ENCODE measurements around the gene C3orf85. TPM values are rescaled to one million over a fixed set of nuclear protein-coding genes. Genes with fewer than 3 reads are reported as not detected.

Gene C3orf85
- total RNA-seq, 4 donors from 2014 or later = not detected

DNA sequence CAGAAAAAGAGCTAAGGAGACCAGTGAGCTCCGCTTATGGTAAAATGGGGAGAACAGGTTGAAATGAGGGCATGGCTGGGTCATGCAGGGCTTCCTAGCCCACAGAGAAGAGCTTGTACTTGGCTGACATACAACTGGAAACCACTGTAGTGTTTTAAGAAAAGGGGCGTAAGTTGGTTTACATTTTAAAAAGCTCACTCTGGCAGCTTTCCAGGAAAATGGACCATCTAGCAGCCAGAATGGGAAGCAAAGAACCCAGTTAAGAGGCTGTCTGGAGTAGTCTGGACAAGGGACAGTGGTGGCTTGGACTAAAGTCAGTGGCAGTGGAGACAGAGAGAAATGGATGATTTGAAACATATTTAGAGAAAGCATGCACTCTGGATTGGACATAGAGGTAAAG, 20.5 kb upstream of the C3orf85 start:
- no peak overlapping the region for H3K4me3 ChIP-seq
- 55 to 70% methylated on average over 2 of the region's 2 CpGs for WGBS, 2 donors
- no peak for TF ChIP-seq POLR2A (IDR thresholded peaks at IDR 0.05)
- TF ChIP-seq, protein P1, sequence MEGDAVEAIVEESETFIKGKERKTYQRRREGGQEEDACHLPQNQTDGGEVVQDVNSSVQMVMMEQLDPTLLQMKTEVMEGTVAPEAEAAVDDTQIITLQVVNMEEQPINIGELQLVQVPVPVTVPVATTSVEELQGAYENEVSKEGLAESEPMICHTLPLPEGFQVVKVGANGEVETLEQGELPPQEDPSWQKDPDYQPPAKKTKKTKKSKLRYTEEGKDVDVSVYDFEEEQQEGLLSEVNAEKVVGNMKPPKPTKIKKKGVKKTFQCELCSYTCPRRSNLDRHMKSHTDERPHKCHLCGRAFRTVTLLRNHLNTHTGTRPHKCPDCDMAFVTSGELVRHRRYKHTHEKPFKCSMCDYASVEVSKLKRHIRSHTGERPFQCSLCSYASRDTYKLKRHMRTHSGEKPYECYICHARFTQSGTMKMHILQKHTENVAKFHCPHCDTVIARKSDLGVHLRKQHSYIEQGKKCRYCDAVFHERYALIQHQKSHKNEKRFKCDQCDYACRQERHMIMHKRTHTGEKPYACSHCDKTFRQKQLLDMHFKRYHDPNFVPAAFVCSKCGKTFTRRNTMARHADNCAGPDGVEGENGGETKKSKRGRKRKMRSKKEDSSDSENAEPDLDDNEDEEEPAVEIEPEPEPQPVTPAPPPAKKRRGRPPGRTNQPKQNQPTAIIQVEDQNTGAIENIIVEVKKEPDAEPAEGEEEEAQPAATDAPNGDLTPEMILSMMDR (IDR thresholded peaks at IDR 0.05) = no peak
- intact Hi-C loops (cut with DNase I) = no loop called here
- DNase-seq = no peak
- H3K36me3 ChIP-seq = no peaks in the 10 kb centered on the region
- H3K9me3 ChIP-seq = no peaks in the 10 kb centered on the region
- no peaks in the 10 kb centered on the region for H3K27me3 ChIP-seq
- H3K27ac ChIP-seq = no peak overlapping the region
- no peaks in the 10 kb centered on the region for H3K4me1 ChIP-seq

- Histone ChIP-seq H3K4me1 (no peaks in the 10 kb centered on the region), H3K9me3 (no peaks in the 10 kb centered on the region), H3K27me3 (no peaks in the 10 kb centered on the region), H3K36me3 (no peaks in the 10 kb centered on the region), H3K27ac (no peak within 1 kb of the TSS), H3K4me3 (no peak within 1 kb of the TSS)
- WGBS, 2 donors = 84 to 94% methylated on average over 27 to 34 of the region's 38 CpGs
- TF ChIP-seq, protein P1 (IDR thresholded peaks at IDR 0.05) = no peak
- TF ChIP-seq POLR2A (IDR thresholded peaks at IDR 0.05) = no peak
- no peak for DNase-seq
- intact Hi-C loops (cut with DNase I) = no loop called here
Measured at GRCh38 chr3:109117939-109118338, 18.6 kb upstream of the C3orf85 start, which contains the start of gene MORC1. MORC1 (minus strand) TSS chr3:109118134; CDS start chr3:109118059, 75 bp downstream.

GRCh38 chr3:109118584-109118983, 17.9 kb upstream of the C3orf85 start:
- no peak overlapping the region for H3K27ac ChIP-seq
- H3K9me3 ChIP-seq = no peaks in the 10 kb centered on the region
- intact Hi-C loops (cut with DNase I) = no loop called here
- H3K36me3 ChIP-seq = no peaks in the 10 kb centered on the region
- no peaks in the 10 kb centered on the region for H3K4me1 ChIP-seq
- no peak overlapping the region for H3K4me3 ChIP-seq
- TF ChIP-seq, protein P1 (IDR thresholded peaks at IDR 0.05) = no peak
- TF ChIP-seq POLR2A (IDR thresholded peaks at IDR 0.05) = no peak
- 88 to 92% methylated on average over 6 to 7 of the region's 7 CpGs for WGBS, 2 donors
- no peak for DNase-seq
- H3K27me3 ChIP-seq = no peaks in the 10 kb centered on the region

DNA sequence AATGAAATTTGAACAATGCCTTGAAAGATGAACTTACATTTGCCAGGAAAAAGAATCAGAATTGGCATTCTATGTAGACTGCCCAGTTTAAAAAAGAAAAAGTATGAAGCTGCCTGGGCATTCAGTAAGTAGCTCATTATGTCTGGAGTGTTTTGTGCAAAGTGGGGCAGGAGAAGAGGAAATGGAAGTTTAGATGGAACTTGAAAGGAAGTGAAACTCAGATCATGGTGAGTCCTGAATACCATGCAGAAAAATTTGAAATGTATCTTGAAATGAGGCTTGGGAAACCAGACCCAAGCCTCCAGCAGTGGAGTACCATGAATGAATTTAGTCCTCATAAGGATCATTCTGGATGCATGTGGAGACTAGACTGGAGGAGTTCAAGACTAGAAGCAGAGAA, 13.8 kb upstream of the C3orf85 start:
- no peaks in the 10 kb centered on the region for H3K36me3 ChIP-seq
- TF ChIP-seq, protein P1 (IDR thresholded peaks at IDR 0.05) = no peak
- no peak for TF ChIP-seq POLR2A (IDR thresholded peaks at IDR 0.05)
- no peaks in the 10 kb centered on the region for H3K4me1 ChIP-seq
- intact Hi-C loops (cut with DNase I) = no loop called here
- H3K27ac ChIP-seq = no peak overlapping the region
- DNase-seq = no peak
- H3K4me3 ChIP-seq = no peak overlapping the region
- no peaks in the 10 kb centered on the region for H3K9me3 ChIP-seq
- no peaks in the 10 kb centered on the region for H3K27me3 ChIP-seq

DNA sequence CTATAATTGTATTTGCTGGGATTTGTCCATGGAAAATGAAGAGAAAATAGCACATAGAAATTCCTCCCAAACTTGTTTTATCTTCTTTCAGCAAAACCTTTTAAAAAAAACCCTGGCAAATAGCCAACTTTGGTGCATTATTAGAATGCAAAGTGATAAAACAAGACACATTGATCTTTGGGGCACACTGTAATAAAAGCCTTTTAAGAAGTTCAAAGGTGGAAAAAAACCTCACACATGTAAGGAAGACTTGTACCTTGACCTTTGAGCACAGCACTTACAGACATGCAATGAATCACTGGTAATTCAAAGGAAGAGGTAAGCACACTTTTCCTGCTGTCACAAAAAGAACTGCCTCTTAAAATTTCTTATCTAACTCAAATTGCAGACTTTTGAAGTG, 10.6 kb upstream of the C3orf85 start:
- Histone ChIP-seq H3K4me3 (no peak overlapping the region), H3K27ac (no peak overlapping the region), H3K9me3 (no peaks in the 10 kb centered on the region), H3K4me1 (no peaks in the 10 kb centered on the region), H3K36me3 (no peaks in the 10 kb centered on the region), H3K27me3 (no peaks in the 10 kb centered on the region)
- DNase-seq = no peak
- intact Hi-C loops (cut with DNase I) = no loop called here
- TF ChIP-seq, protein P1 (IDR thresholded peaks at IDR 0.05) = no peak
